ENCODE measurements around the gene TIE1. TPM values are rescaled to one million over a fixed set of nuclear protein-coding genes. Genes with fewer than 3 reads are reported as not detected.

The TIE1 gene
- total and polyA plus RNA-seq, 2 of the 13 experiments (the other 11 are each of a cell fraction or from before 2014, with no cell fraction given): 0.58 to 0.84 TPM

DNA sequence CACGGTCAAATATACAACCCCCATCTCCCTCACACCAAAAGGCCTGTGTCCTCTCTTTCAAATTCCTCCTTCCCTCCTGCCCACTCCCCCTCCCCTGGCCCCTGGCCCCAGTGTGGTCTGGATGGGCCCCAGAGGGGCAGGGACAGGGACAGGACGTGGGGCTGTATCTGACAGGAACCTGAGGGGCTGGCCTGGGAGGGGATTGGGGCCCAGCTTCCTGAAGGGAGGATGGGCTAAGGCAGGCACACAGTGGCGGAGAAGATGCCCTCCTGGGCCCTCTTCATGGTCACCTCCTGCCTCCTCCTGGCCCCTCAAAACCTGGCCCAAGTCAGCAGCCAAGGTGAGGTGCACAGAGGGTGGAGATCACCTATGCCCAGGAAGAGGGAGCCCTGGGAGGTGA lies 36.8 kb downstream of the TIE1 start, which contains the start of gene MPL:
TSS of gene MPL (plus strand) at position 231 of the 400 bp plus-strand sequence. CDS start at position 262, 31 bp downstream.
- WGBS (ENCODE audit: low lambda C conversion rate): 27% methylated on average over 3 of the region's 3 CpGs
- ChIA-PET POLR2A (no interaction called here), CTCF (ENCODE audit: low intra/inter-chr PET ratio, low total read pairs) (no interaction called here)
- no peak within 1 kb of the TSS for H3K4me3 ChIP-seq (replicated peaks in 1 of 3; ENCODE audit: insufficient read depth in 1 of 3, low read depth in 2 of 3, low read length in 3 of 3)
- no peaks in the 10 kb centered on the region; a peak in 1 of 5 replicates for H3K27me3 ChIP-seq (ENCODE audit: control insufficient read depth in 1 of 2, insufficient read depth in 2 of 2, low read length in 2 of 2)
- no peak within 1 kb of the TSS for H3K4me2 ChIP-seq (ENCODE audit: low read depth, low read length)
- no peak within 1 kb of the TSS for H2AFZ ChIP-seq (ENCODE audit: low read length)
- H3K9ac ChIP-seq (ENCODE audit: insufficient read depth, low read depth, low read length): no peak within 1 kb of the TSS
- peaks cover 29% of the 10 kb centered on the region for H3K4me1 ChIP-seq (ENCODE audit: insufficient read depth, low read length)
- BruUV-seq (replicated peaks): no TSS peak
- no peak for ATAC-seq
- H3K27ac ChIP-seq (ENCODE audit: extremely low read length, insufficient read depth, low read length): no peak within 1 kb of the TSS
- no peaks in the 10 kb centered on the region for H4K20me1 ChIP-seq (ENCODE audit: insufficient read depth, low read length)
- no peak for TF ChIP-seq ZNF720 (CRISPR knock-in tag; IDR thresholded peaks at IDR 0.05)
- no peak for TF ChIP-seq POLR2AphosphoS5 (IDR thresholded peaks at IDR 0.05; ENCODE audit: low read depth, low read length)
- TF ChIP-seq, protein P1, sequence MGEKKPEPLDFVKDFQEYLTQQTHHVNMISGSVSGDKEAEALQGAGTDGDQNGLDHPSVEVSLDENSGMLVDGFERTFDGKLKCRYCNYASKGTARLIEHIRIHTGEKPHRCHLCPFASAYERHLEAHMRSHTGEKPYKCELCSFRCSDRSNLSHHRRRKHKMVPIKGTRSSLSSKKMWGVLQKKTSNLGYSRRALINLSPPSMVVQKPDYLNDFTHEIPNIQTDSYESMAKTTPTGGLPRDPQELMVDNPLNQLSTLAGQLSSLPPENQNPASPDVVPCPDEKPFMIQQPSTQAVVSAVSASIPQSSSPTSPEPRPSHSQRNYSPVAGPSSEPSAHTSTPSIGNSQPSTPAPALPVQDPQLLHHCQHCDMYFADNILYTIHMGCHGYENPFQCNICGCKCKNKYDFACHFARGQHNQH (CRISPR knock-in tag; IDR thresholded peaks at IDR 0.05): no peak
- no peak for TF ChIP-seq ZNF329 (CRISPR knock-in tag; IDR thresholded peaks at IDR 0.05; ENCODE audit: low read depth)
- TF ChIP-seq ZSCAN29 (CRISPR knock-in tag; conservative IDR thresholded peaks at IDR 0.05): no peak
- TF ChIP-seq, protein P2, sequence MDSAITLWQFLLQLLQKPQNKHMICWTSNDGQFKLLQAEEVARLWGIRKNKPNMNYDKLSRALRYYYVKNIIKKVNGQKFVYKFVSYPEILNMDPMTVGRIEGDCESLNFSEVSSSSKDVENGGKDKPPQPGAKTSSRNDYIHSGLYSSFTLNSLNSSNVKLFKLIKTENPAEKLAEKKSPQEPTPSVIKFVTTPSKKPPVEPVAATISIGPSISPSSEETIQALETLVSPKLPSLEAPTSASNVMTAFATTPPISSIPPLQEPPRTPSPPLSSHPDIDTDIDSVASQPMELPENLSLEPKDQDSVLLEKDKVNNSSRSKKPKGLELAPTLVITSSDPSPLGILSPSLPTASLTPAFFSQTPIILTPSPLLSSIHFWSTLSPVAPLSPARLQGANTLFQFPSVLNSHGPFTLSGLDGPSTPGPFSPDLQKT (CRISPR knock-in tag; IDR thresholded peaks at IDR 0.05; ENCODE audit: borderline replicate concordance): no peak
- TF ChIP-seq HNRNPK (IDR thresholded peaks at IDR 0.05; ENCODE audit: low read depth, low read length, poor library complexity, severe bottlenecking): no peak
- TF ChIP-seq ZZZ3 (CRISPR knock-in tag; IDR thresholded peaks at IDR 0.05; ENCODE audit: borderline replicate concordance): no peak
- no peaks in the 10 kb centered on the region for H3K79me2 ChIP-seq (ENCODE audit: insufficient read depth, low read length)
- intact Hi-C loops (cut with micrococcal nuclease; ENCODE audit: unreplicated experiment) (no loop called here), in situ Hi-C loops (cut with HindIII; ENCODE audit: extremely low pct_ligation_motif_present, low pct_unique_long_range_greater_than_20kb) (no loop called here)
- DNase-seq (ENCODE audit: low spot score): no peak
- H3K9me3 ChIP-seq (ENCODE audit: low read length): no peaks in the 10 kb centered on the region
- H3K36me3 ChIP-seq (replicated peaks in 1 of 2; ENCODE audit: control insufficient read depth in 1 of 2, insufficient read depth in 2 of 2, low read length in 2 of 2): no peaks in the 10 kb centered on the region
- FAIRE-seq: no peak

All from HepG2 (cell line).